HG03460 (cell line): Measurements from ENCODE around the gene ESRRG.

Experiments used
- ATAC-seq: cut with Tn5 transposase; IDR thresholded peaks from one replicate; pipeline ENCODE4 v1.9.1; 2021; ENCODE audit not compliant: unreplicated experiment

ESRRG gene

GRCh38 chr1:216632980-216633379 is 90.2 kb downstream of the ESRRG start:
- ATAC-seq, result no peak

- ATAC-seq, result no peak
Observed at GRCh38 chr1:216630532-216630931, 92.7 kb downstream of the ESRRG start.

GRCh38 chr1:216627252-216627651 is 96.0 kb downstream of the ESRRG start:
- no peak for ATAC-seq

DNA sequence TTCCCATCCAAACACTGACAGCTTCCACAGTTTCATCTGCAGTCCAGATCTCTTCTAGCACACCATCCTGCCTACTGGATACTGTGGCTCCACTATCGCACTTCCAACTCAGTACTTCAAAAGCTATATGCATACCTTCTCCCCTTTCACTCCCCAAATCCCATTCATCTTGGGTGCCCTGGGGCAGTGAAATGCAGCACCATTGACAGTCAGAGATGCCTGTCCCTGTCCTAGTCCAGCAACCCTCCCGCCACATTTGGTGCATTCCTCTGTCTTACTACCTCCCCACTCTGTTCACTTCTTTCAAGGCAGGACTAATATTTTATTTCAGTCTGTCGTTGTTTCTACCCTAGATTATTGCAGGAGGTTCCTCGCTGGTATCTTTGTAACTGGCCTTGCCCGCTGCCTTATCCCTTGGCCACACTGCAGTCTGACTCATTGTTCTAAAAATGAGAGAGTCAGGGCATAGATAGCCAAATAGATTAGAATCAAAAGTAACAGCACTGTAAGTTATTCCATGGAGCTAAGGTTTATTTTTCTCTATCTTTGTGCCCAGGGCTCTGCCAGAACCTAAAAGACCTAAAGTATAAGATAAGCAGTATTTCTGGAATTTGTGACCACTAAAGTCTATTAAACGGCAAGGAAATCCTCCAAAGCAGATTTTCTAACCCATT is 96.7 kb downstream of the ESRRG start:
- ATAC-seq, result no peak

DNA sequence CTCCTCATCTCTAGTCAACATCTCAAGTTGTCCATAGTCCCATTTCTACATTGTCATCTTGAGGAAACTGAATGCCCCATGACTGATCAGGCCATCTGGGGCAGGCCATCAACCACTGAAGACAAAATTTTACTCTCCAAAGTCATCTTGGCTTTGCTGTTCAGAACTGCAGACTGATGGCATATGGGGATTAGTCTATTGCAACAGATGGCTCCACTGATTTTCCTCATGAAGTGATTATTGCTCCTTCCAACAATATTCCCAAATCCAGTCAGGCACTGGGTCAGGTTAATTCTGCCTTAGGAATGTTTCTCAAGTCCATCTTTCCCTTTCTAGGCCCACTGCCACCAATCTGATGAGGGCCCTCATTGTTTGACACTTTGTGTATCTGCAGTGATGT is 101.7 kb downstream of the ESRRG start:
- no peak for ATAC-seq

GRCh38 chr1:216617081-216617875 is 106.0 kb downstream of the ESRRG start:
- no peak for ATAC-seq

DNA sequence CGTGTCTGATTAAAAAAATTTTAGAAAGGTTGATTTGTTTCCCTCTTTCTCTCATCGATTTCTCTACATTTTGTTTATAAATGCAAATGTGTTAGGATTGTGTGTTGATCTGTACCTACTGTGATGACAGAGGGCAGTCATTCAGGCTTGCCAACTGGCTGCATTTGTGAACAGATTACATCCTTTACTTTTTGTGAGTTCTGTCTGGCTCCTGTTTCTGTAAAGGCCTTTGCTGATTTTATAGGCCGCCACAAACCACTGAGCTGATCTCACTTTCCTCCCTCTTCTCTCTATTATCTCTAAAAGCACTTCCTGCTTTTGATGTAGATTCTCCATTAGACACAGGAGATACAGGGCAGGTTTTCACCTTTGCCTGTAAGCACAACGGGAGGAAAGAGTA is 106.8 kb downstream of the ESRRG start:
- no peak for ATAC-seq

DNA sequence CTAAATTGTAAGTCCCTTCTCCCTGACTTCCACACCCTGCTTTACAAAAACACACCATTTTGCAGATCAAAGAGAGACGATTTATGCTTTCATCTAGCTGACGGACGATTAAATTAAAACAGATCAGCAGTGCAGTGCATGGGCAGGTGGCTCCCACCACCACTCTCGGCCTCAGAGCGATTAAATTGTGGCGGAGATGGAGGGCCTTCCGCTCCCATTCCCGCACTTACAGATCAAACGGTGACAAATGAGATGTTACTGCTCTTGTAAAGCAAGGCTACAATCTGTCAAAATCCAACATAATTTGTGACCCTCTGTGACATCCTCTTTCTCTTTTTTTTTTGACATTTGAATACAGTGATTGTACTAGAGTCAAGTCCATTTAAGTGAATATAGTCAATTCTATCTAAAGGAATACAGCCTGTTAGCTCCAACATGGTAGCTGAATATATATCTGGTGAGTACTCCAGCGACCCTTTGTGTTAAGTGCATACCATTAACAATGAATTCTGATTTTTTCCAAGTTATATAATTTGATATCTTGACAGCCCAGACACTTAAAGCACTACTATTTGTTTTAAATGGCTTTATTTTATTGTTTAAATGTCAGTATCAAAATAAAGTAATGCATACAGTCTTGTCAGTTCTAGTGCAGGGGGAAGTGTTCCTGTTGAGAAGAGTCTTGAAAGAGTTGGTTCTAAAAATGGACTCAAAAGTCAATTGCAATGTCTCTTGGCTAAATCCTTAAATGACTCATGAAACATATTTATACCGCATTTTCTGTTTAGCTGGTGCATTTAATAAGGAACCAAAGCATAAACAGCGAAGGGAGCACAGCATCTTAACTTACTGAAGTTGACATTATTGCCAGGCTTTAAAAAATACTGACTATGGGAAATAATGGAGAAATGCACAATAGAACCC is 109.0 kb downstream of the ESRRG start:
- no peak for ATAC-seq

GRCh38 chr1:216612291-216612690 is 110.9 kb downstream of the ESRRG start:
- ATAC-seq, result no peak

DNA sequence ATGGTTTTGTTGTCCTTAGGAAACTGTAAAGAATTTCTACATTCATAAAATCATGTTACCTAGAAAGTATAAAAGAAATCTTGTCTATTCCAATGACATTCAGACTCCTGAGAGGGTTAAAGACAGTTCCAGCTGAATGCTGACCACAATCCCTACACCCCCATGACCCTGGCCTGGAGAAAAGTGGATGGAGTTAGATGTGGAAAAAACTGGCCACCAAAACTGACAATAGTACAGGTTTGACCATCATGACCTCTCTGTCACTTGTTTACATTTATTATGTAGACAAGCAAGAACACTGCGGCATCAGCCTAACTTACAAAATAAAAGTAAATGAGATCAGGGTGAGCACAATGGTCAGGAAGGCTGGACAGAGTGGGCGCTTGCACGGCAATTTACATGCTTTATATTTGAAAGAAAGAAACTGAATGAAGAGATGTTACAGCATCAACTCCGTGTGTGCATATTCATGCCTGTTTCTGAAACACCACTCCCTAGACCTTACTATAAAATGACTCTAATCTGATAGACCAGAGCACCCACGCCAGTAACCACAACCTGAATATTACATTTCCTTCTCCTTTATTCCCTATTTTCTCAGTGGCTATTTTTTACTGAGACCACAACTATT is 116.0 kb downstream of the ESRRG start:
- no peak for ATAC-seq

- ATAC-seq, result no peak
Observed at GRCh38 chr1:216606047-216606637, 117.1 kb downstream of the ESRRG start.

DNA sequence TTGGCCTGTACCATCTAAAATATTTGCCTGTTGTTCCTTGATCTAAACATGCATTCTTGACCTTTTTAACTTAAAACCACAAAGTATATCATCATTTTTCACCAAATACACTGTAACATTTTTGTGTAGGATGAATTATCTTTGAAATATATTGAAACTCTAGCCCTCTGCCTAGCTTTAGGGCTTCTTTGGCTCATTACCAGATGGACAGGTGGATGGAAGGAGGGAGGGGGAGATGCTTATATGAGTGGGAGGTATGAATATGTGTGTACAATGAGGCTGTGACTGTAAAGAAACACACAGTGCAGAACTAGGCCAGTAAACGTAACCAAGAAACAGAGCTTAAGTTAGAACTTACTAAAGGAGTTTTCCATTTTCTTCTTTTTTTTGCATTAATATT is 118.5 kb downstream of the ESRRG start:
- ATAC-seq, result no peak

- peak; percentile 81 for ATAC-seq
Observed at GRCh38 chr1:216600730-216601609, 122.3 kb downstream of the ESRRG start.

DNA sequence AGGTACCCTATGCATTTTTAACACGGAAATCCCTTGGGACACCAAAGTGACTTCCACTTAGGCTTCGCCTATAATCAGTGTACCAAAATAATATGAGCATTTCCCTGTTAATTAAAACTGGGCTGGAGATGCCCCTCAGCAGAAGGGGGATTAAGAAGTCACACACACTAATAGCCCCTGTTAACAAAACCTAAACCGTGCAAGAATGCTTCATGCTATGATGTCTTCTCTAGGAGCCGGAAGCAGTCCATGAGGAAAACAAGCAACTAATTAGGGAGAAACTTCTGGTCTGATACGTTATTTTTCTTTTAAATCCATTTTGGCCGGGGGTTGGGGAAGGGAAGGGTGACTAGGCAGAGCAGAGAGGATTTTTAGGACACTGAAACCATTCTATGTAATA is 123.4 kb downstream of the ESRRG start:
- ATAC-seq, result no peak

GRCh38 chr1:216598448-216598847 is 124.8 kb downstream of the ESRRG start:
- no peak for ATAC-seq

GRCh38 chr1:216596281-216596862 is 126.9 kb downstream of the ESRRG start:
- no peak for ATAC-seq

- ATAC-seq, result no peak
Observed at GRCh38 chr1:216587715-216588114, 135.5 kb downstream of the ESRRG start.

- ATAC-seq, result no peak
Observed at GRCh38 chr1:216582151-216582550, 141.1 kb downstream of the ESRRG start.

DNA sequence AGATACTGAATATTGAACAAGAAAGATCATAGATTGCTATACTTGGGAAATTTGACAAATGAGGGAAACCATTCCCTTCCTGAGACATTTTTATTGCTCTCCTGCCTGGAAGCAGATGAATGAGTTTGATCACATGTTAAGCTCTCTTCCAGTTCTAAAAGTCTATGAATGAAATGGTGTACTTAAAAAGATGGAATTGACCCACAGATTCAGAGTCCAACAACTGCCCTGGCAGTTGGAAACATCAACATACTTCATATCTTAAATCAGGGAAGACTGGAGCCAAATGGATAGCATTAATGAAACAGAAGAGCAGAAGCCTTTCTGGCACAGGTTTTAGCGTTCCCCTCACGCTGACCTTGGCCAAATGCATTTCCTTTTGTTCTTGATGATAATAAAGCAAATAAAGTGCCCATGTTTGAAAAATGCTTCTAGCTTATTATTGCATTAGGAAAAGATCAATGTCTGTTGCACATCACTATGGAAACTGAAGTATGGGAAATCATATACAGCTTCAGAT is 142.6 kb downstream of the ESRRG start:
- no peak for ATAC-seq
